ENCODE data around the gene WFDC2.
A peak's percentile ranks its signal among the peaks of the same experiment; 100 is the strongest.

Gene WFDC2, protein sequence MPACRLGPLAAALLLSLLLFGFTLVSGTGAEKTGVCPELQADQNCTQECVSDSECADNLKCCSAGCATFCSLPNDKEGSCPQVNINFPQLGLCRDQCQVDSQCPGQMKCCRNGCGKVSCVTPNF

DNA sequence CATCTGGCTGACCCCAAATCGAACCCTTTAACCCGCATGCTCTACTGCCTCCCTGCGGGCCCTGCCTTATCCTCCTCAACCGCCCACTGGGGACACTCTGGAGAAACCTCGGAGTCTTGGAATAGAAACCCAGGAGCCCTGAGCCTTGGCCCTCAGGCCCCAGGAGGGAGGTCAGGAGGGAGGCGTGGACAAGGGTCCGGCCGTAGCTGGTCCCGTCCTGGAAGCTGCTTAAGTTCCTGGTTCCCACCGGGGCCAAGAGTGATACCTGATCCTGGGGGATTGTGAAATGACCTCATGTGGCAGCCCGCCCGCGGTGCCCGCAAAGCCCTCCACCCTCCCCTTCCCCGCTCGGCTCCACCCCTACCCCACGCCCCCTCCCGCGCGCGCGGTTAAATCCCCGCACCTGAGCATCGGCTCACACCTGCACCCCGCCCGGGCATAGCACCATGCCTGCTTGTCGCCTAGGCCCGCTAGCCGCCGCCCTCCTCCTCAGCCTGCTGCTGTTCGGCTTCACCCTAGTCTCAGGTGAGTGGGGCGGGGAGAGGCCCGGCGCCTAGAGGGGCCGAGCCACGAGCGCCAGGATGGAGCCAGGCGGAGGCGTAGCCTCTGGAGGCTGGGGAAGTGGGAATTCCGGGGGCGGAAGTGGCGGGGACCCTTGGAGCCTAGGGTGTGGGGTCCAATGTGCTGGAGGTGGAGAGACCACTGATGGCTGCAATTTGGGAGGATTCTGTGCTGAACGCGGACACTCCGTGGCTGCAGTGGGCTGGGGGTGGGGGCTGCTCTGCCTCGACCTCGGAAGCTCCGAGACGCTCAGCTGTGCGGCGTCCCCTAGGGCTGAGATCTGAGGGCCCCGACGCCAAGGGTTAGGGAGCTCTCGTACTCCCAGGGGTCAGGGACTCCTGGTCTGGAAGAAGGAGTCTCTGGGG lies at the start of gene WFDC2:
TSS of gene WFDC2 (plus strand) at position 418 of the 926 bp plus-strand sequence. CDS start at position 447, 29 bp downstream.
- no peak for DNase-seq

GRCh38 chr20:45420125-45420524 lies 49.4 kb upstream of the WFDC2 start:
- no peak for DNase-seq

DNA sequence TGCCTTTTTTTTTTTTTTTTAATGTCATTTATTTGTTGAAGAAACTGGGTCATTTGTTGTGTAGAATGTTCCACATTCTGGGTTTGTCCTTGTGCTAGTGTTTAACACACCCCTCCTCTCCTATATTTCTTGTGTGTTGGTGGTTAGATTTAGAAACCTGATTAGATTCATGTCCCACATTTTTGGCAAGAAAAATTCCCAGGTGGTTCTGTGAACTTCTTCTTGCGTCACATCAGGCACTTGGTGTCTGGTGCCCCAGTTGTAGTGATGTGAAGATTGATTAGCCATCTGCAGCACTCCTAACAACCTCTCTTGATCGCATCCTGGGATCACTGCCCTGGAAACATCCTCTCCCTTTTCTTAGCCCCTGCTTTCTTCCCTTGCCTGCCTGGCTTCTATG lies 45.9 kb upstream of the WFDC2 start:
- no peak for DNase-seq

- no peak for DNase-seq
Measured at GRCh38 chr20:45425561-45425960, 44.0 kb upstream of the WFDC2 start.

- no peak for DNase-seq
Measured at GRCh38 chr20:45426320-45427016, 43.1 kb upstream of the WFDC2 start.

GRCh38 chr20:45427236-45428149 lies 42.1 kb upstream of the WFDC2 start:
- DNase-seq = no peak

GRCh38 chr20:45429618-45430017 lies 39.9 kb upstream of the WFDC2 start:
- DNase-seq = no peak

- DNase-seq = no peak
Measured at GRCh38 chr20:45432294-45432693, 37.3 kb upstream of the WFDC2 start.

DNA sequence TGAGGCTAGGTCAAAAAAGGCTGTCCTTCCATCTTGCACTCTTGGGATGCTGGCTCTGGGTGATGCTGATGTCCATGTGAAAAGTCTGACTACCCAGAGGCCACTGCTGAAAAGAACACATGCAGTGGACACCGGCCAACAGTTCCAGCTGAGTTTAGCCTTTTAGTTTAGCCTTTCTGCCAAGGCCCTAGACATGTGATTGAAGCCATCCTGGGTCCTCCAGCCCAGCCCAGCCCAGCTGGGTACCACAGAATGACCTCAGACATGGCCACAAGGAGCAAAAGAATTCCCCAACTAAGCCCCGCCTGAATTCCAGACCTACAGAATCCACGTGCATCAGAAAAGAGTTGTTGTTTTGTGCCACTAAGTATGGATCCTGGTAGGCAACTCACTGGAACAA lies 36.2 kb upstream of the WFDC2 start:
- DNase-seq = no peak

GRCh38 chr20:45433976-45434375 lies 35.6 kb upstream of the WFDC2 start:
- no peak for DNase-seq

- peak; percentile 69 for DNase-seq
Measured at GRCh38 chr20:45436732-45437485, 32.6 kb upstream of the WFDC2 start.

- no peak for DNase-seq
Measured at GRCh38 chr20:45440424-45440823, 29.1 kb upstream of the WFDC2 start.

- no peak for DNase-seq
Measured at GRCh38 chr20:45440891-45441685, 28.5 kb upstream of the WFDC2 start.

GRCh38 chr20:45441746-45442145 lies 27.8 kb upstream of the WFDC2 start:
- DNase-seq = no peak

- no peak for DNase-seq
Measured at GRCh38 chr20:45444050-45444449, 25.5 kb upstream of the WFDC2 start.

DNA sequence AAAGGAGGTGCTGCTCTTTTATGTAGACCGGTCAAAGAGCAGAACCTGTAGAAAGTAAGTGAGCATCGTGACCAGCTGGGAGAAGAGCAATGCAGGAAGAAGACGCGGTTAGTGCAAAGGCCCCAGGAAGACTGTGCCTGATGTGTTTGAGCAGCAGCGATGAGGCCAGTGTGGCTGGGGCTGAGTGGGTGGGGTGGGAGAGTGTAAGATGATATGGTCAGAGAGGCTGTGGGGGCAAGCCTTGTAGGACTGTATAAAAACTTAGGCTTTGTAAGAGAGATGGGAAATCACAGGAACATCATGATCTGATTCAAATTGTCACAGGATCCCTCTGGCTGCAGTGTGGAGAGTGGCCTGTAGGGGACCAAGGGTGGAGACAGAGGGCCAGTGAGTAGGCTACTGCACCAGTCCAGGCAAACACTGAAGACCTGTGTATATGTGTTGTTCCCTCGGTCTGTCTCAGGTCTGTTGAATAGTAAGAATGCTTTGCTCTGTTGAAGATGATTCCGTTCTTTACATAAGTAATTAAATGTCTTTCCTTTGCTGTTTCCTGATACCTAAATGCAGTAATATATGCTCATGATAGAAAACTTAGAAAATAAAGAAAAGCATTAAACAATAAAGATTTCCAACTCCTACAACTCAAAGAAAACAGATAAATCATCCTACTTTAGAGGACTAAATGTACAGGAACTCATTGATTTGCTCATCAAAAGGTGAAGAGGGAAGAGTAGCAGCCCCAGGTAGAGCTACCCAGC lies 23.6 kb upstream of the WFDC2 start:
- no peak for DNase-seq

GRCh38 chr20:45448270-45448669 lies 21.3 kb upstream of the WFDC2 start:
- no peak for DNase-seq

DNA sequence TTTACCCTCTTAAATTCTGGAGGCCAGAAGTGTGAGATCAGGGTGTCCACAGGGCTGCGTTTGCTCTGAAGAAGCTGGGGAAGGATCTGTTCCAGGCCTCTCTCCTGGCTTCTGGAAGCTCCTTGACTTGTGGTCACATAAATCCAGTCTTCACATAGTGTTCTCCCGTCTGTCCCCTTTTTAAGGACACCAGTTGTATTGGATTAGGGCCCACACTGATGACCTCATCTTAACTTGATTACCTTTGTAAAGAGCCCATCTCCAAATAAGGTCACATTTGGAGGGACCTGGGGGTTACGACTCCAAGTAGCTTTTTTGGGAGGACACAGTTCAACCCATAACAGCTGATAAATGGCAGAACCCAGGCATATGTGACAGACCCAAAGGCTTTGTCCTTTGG lies 20.0 kb upstream of the WFDC2 start:
- DNase-seq = no peak

- DNase-seq = peak; percentile 23
Measured at GRCh38 chr20:45450097-45450818, 19.3 kb upstream of the WFDC2 start.

DNA sequence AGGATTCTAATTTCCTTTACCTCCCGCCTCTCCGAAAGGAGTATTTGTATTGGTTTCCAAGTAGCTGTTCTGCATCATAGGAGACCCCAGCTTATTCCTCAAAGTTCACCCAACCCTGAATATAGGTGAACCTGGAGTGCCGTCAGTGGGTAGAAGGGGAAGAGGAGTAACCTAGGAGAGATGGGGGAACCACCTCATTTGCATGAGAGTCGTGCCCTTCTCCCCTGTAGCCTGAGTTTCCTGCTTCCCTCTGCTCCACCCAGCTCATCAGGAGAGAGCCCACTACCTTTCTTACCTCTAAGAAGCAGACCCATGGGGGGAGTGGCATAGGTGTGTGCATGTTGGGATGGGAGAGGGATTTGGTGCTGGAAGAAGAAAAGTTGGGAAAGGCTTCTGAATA lies 17.3 kb upstream of the WFDC2 start:
- DNase-seq = no peak
